ENCODE results near the gene MYO3B. TPM values are rescaled to one million over a fixed set of nuclear protein-coding genes. Genes with fewer than 3 reads are reported as not detected.

MYO3B gene
- total RNA-seq, 1 experiment from 2014 or later = 0.50 TPM

GRCh38 chr2:170607171-170607570, 429.2 kb downstream of the MYO3B start (continued):
- TF ChIP-seq OVOL2 (CRISPR knock-in tag; IDR thresholded peaks at IDR 0.05; ENCODE audit: borderline replicate concordance) (no peak), ZMAT4 (CRISPR knock-in tag; IDR thresholded peaks at IDR 0.05) (no peak), SP1 (CRISPR knock-in tag; conservative IDR thresholded peaks at IDR 0.05) (no peak), AFF4 (CRISPR knock-in tag; IDR thresholded peaks at IDR 0.05; ENCODE audit: borderline replicate concordance) (no peak), ELF4 (CRISPR knock-in tag; IDR thresholded peaks at IDR 0.05; ENCODE audit: low read depth) (no peak), ZNF512 (CRISPR knock-in tag; IDR thresholded peaks at IDR 0.05; ENCODE audit: borderline replicate concordance) (no peak), NR3C1 (CRISPR knock-in tag; conservative IDR thresholded peaks at IDR 0.05; ENCODE audit: low read depth) (no peak), SOX15 (CRISPR knock-in tag; IDR thresholded peaks at IDR 0.05) (no peak), E2F1 (CRISPR knock-in tag; IDR thresholded peaks at IDR 0.05) (no peak), MYBL2 (CRISPR knock-in tag; IDR thresholded peaks at IDR 0.05) (no peak), MXD4 (CRISPR knock-in tag; IDR thresholded peaks at IDR 0.05; ENCODE audit: borderline replicate concordance) (no peak), GABPB1 (CRISPR knock-in tag; IDR thresholded peaks at IDR 0.05) (no peak), ZNF423 (CRISPR knock-in tag; IDR thresholded peaks at IDR 0.05) (no peak), ZNF416 (CRISPR knock-in tag; IDR thresholded peaks at IDR 0.05) (no peak), PREB (CRISPR knock-in tag; IDR thresholded peaks at IDR 0.05; ENCODE audit: borderline replicate concordance) (no peak), HMGXB4 (CRISPR knock-in tag; IDR thresholded peaks at IDR 0.05) (no peak)

GRCh38 chr2:170610615-170611014, 432.7 kb downstream of the MYO3B start:
- CTCF ChIA-PET = no interaction called here
- POLR2A ChIA-PET = no interaction called here
- no peak for TF ChIP-seq TEAD4 (CRISPR knock-in tag; IDR thresholded peaks at IDR 0.05)
- TF ChIP-seq E2F5 (CRISPR knock-in tag; IDR thresholded peaks at IDR 0.05) = no peak
- no peak for TF ChIP-seq ERG (CRISPR knock-in tag; IDR thresholded peaks at IDR 0.05)
- no peak for TF ChIP-seq ATF6 (CRISPR knock-in tag; IDR thresholded peaks at IDR 0.05)
- no peak for TF ChIP-seq PREB (CRISPR knock-in tag; IDR thresholded peaks at IDR 0.05; ENCODE audit: borderline replicate concordance)
- no peak for TF ChIP-seq TEAD1 (CRISPR knock-in tag; IDR thresholded peaks at IDR 0.05)
- no peak for TF ChIP-seq ZNF396 (CRISPR knock-in tag; IDR thresholded peaks at IDR 0.05; ENCODE audit: borderline replicate concordance)

More at GRCh38 chr2:170610615-170611014, 432.7 kb downstream of the MYO3B start:
- no peak for DNase-seq (ENCODE audit: low spot score)
- Mint-ChIP-seq H3K36me3 (no peaks in the 10 kb centered on the region), H3K4me3 (no peak overlapping the region), H3K27me3 (ENCODE audit: low read depth) (no peaks in the 10 kb centered on the region), H3K4me1 (no peaks in the 10 kb centered on the region), H3K27ac (no peak overlapping the region), H3K9me3 (no peaks in the 10 kb centered on the region)
- no peak for ATAC-seq

Data from WTC11 (cell line).